SK-N-SH (cell line): ENCODE data around the gene RARA. TPM values are rescaled to one million over a fixed set of nuclear protein-coding genes. Genes with fewer than 3 reads are reported as not detected.
A peak's percentile ranks its signal among the peaks of the same experiment; 100 is the strongest.

Experiments
- CTCF ChIA-PET: fragments of 300-600, 350-600 bp; formaldehyde crosslinking; extraction: SDS; loops from one replicate; lab custom pipeline; 2021; lab: Yijun Ruan, JAX
- POLR2A ChIA-PET: fragments of 350-600 bp; sonication (Branson Sonifier 250); formaldehyde crosslinking; extraction: SDS; loops from one replicate; lab custom pipeline; 2020; ENCODE audit warnings: antibody characterized with exemption, inconsistent platforms; lab: Yijun Ruan, JAX
- DNase-seq: peaks from one replicate; pipeline ENCODE4 v3.0.0; 2012
- H2AFZ ChIP-seq: fragments of 200-600 bp; sonication (generic); 2 replicates; pipeline ENCODE4 v1.8.1; 2016; ENCODE audit warnings: antibody characterized with exemption, mild to moderate bottlenecking, low read depth
- H3F3A ChIP-seq: fragments of 200-600 bp; sonication (generic); replicated peaks from 2 replicates; pipeline ENCODE3; 2016; ENCODE audit warnings: antibody characterized with exemption, mild to moderate bottlenecking; ENCODE audit not compliant: insufficient read depth
- H3K27ac ChIP-seq, 2 experiments: fragments of 200-500 bp in 1 of 2; fragments of 200-600 bp in 1 of 2; sonication (Bioruptor generic) in 1 of 2; sonication (generic), shearing (Covaris generic) in 1 of 2; 2 replicates each; pipeline versions ENCODE4 v1.5.1 to v1.6.1; 2014 to 2016; ENCODE audit warnings: low read depth in 2 of 2, inconsistent platforms in 1 of 2, low read length in 1 of 2, mild to moderate bottlenecking in 1 of 2, mixed read lengths in 1 of 2
- H3K27me3 ChIP-seq: fragments of 200-600 bp; sonication (generic), shearing (Covaris generic); 2 replicates; pipeline ENCODE4 v1.6.1; 2016; ENCODE audit warnings: mixed run types; ENCODE audit not compliant: insufficient read depth
- H3K36me3 ChIP-seq, 2 experiments: fragments of 200-500 bp in 1 of 2; fragments of 200-600 bp in 1 of 2; sonication (Bioruptor generic) in 1 of 2; sonication (generic) in 1 of 2; replicated peaks in 1 of 2; 2 replicates each; pipeline versions ENCODE3 to v1.5.1; 2014 to 2016; ENCODE audit warnings: low read length in 1 of 2, mild to moderate bottlenecking in 1 of 2; ENCODE audit not compliant: insufficient read depth in 2 of 2, control insufficient read depth in 1 of 2
- H3K4me1 ChIP-seq, 2 experiments: fragments of 200-500 bp in 1 of 2; fragments of 200-600 bp in 1 of 2; sonication (Bioruptor generic) in 1 of 2; sonication (generic), shearing (Covaris generic) in 1 of 2; 2 replicates each; pipeline versions ENCODE4 v1.5.1 to v1.6.1; 2014 to 2016; ENCODE audit warnings: low read depth in 1 of 2, low read length in 1 of 2, mixed run types in 1 of 2; ENCODE audit not compliant: insufficient read depth in 2 of 2, control insufficient read depth in 1 of 2
- H3K4me2 ChIP-seq: fragments of 200-600 bp; sonication (generic), shearing (Covaris generic); 2 replicates; pipeline ENCODE4 v1.6.1; 2017; ENCODE audit warnings: mixed run types
- H3K4me3 ChIP-seq, 2 experiments: fragments of 200-500 bp in 1 of 2; fragments of 200-600 bp in 1 of 2; sonication (Bioruptor generic) in 1 of 2; sonication (generic), shearing (Covaris generic) in 1 of 2; 2 replicates each; pipeline versions ENCODE4 v1.5.1 to v1.8.1; 2014 to 2016; ENCODE audit warnings: low read depth in 2 of 2, inconsistent platforms in 1 of 2, low read length in 1 of 2, mild to moderate bottlenecking in 1 of 2, mixed read lengths in 1 of 2, moderate library complexity in 1 of 2
- H3K79me2 ChIP-seq: fragments of 200-600 bp; sonication (generic); 2 replicates; pipeline ENCODE4 v1.8.1; 2017; ENCODE audit warnings: mild to moderate bottlenecking; ENCODE audit not compliant: insufficient read depth
- H3K9ac ChIP-seq: fragments of 200-600 bp; sonication (generic); 2 replicates; pipeline ENCODE4 v1.6.1; 2017; ENCODE audit warnings: mixed run types
- H3K9me2 ChIP-seq: fragments of 200-600 bp; sonication (generic); 2 replicates; pipeline ENCODE4 v1.6.1; 2017; ENCODE audit warnings: mixed run types
- H3K9me3 ChIP-seq: fragments of 200-600 bp; sonication (generic); 2 replicates; pipeline ENCODE4 v1.6.1; 2017; ENCODE audit warnings: mixed run types, mild to moderate bottlenecking, moderate library complexity
- H4K20me1 ChIP-seq: fragments of 200-600 bp; sonication (generic); 2 replicates; pipeline ENCODE4 v1.6.1; 2017; ENCODE audit warnings: mild to moderate bottlenecking, mixed run types; ENCODE audit not compliant: insufficient read depth
- EP300 ChIP-seq, 2 experiments: IDR thresholded peaks; 2 replicates each; pipeline versions ENCODE4 v1.4.0 to v1.6.1; 2012; ENCODE audit warnings: borderline replicate concordance in 1 of 2, low read depth in 1 of 2, low read length in 1 of 2
- EZH2phosphoT487 ChIP-seq: fragments of 200-600 bp; sonication (generic); IDR thresholded peaks from 2 replicates; pipeline ENCODE4 v1.6.1; 2017; ENCODE audit warnings: low read depth, mixed run types, mild to moderate bottlenecking, antibody characterized with exemption, moderate library complexity, borderline replicate concordance
- FOXM1 ChIP-seq: IDR thresholded peaks from 2 replicates; pipeline ENCODE4 v1.4.0; 2012; ENCODE audit warnings: low read depth, mild to moderate bottlenecking
- GATA2 ChIP-seq: sonication (generic); formaldehyde crosslinking; IDR thresholded peaks from 2 replicates; pipeline ENCODE4 v1.5.0; 2020; ENCODE audit warnings: mild to moderate bottlenecking, missing genetic modification reagents
- MAX ChIP-seq: IDR thresholded peaks from 2 replicates; pipeline ENCODE4 v1.4.0; 2012; ENCODE audit warnings: low read depth
- NFIC ChIP-seq: IDR thresholded peaks from 2 replicates; pipeline ENCODE4 v1.4.0; 2012; ENCODE audit warnings: borderline replicate concordance
- PBX3 ChIP-seq: IDR thresholded peaks from 2 replicates; pipeline ENCODE4; 2012
- RCOR1 ChIP-seq: fragments of 150-350 bp; IDR thresholded peaks from 2 replicates; pipeline ENCODE4 v1.6.1; 2017; ENCODE audit warnings: antibody characterized with exemption, low read length
- REST ChIP-seq: IDR thresholded peaks from 2 replicates; pipeline ENCODE4 v1.6.1; 2012; ENCODE audit warnings: mild to moderate bottlenecking, low read depth, low read length, moderate library complexity
- RFX5 ChIP-seq: IDR thresholded peaks from 2 replicates; pipeline ENCODE4 v1.6.1; 2012; ENCODE audit warnings: mild to moderate bottlenecking, improper control_type of control experiment, low read length
- RXRA ChIP-seq: IDR thresholded peaks from 2 replicates; pipeline ENCODE4 v1.4.0; 2012; ENCODE audit warnings: low read depth, mild to moderate bottlenecking, borderline replicate concordance
- SIN3A ChIP-seq: IDR thresholded peaks from 2 replicates; pipeline ENCODE4 v1.6.1; 2012; ENCODE audit warnings: low read depth, mild to moderate bottlenecking, low read length, moderate library complexity, borderline replicate concordance
- TCF12 ChIP-seq: IDR thresholded peaks from 2 replicates; pipeline ENCODE4 v1.4.0; 2012
- TEAD4 ChIP-seq: IDR thresholded peaks from 2 replicates; pipeline ENCODE4 v1.4.0; 2012; ENCODE audit warnings: mild to moderate bottlenecking, borderline replicate concordance; ENCODE audit not compliant: insufficient read depth
- WGBS: methylation state at CpG from one replicate; pipeline ENCODE4 v1.1.6; 2017; ENCODE audit warnings: low lambda C conversion rate; 5-methylcytosine and 5-hydroxymethylcytosine counted together
- polyA plus RNA-seq, 3 experiments: library from polyadenylated mRNA; depleted of rRNA; stranded (reverse); fragments of >200 nt; gene quantifications; 2 replicates each; pipeline ENCODE4 v1.2.3, GENCODE V29; 2012

Gene RARA
- polyA plus RNA-seq, 1 of the 3 experiments (the other 2 are of a cell fraction) = 13.3 TPM

- peaks cover 94% of the 10 kb centered on the region for H3K79me2 ChIP-seq
- H3K9me2 ChIP-seq = no peaks in the 10 kb centered on the region
- peak overlapping the region; percentile 69 to 78 for H3K4me3 ChIP-seq
- H3K27ac ChIP-seq = peak overlapping the region; percentile 69 to 99; a peak in 3 of 4 replicates
- DNase-seq = no peak
- WGBS = 29% methylated on average over 28 of the region's 38 CpGs
- ChIA-PET POLR2A (interaction anchor here (1.0 to 2.7 kb wide), 3 partner anchors 9 to 39 kb away, joined by 4 to 15 read pairs (median 9); no protein-coding TSS in a partner anchor), CTCF (interaction anchor here (1.2 to 57.6 kb wide), 5 partner anchors 11 to 217 kb away, joined by 4 to 1706 read pairs (median 14); partner anchors contain the start of genes CDC6 and RARA)
- no peaks in the 10 kb centered on the region for H3K27me3 ChIP-seq
- peaks cover 53% of the 10 kb centered on the region for H4K20me1 ChIP-seq
- H3K4me2 ChIP-seq = peak overlapping the region; percentile 97
- no peaks in the 10 kb centered on the region for H3K9me3 ChIP-seq
- H2AFZ ChIP-seq = no peak overlapping the region
- H3K4me1 ChIP-seq = peaks cover 41 to 74% of the 10 kb centered on the region in 2 experiments
- peaks cover 0 to 15% of the 10 kb centered on the region in 2 experiments for H3K36me3 ChIP-seq
- TF ChIP-seq REST = no peak
- TF ChIP-seq TEAD4 = no peak
- peaks cover 15% of the 10 kb centered on the region for H3F3A ChIP-seq
- peak overlapping the region; percentile 75 for H3K9ac ChIP-seq
Measured at GRCh38 chr17:40342504-40343218, 33.7 kb downstream of the RARA start.

GRCh38 chr17:40343219-40344119 lies 34.5 kb downstream of the RARA start:
- Histone ChIP-seq H4K20me1 (peaks cover 53% of the 10 kb centered on the region), H3K27ac (peak overlapping the region; percentile 69 to 99; a peak in 3 of 4 replicates), H3F3A (peaks cover 15% of the 10 kb centered on the region), H3K9me3 (no peaks in the 10 kb centered on the region), H3K27me3 (no peaks in the 10 kb centered on the region), H2AFZ (no peak overlapping the region), H3K36me3 (peaks cover 3 to 10% of the 10 kb centered on the region in 2 experiments), H3K79me2 (peaks cover 94% of the 10 kb centered on the region), H3K4me1 (peaks cover 49 to 76% of the 10 kb centered on the region in 2 experiments), H3K4me3 (peak overlapping the region; percentile 69 to 78), H3K9ac (peak overlapping the region; percentile 75), H3K9me2 (no peaks in the 10 kb centered on the region), H3K4me2 (peak overlapping the region; percentile 97)
- TF ChIP-seq RFX5 (no peak), REST (no peak), PBX3 (no peak), GATA2 (CRISPR knock-in tag) (no peak), EP300 (IDR thresholded peaks at IDR 0.05; ENCODE audit: borderline replicate concordance in 1 of 2, low read depth in 1 of 2, low read length in 1 of 2) (no peak), NFIC (no peak), FOXM1 (no peak), RCOR1 (no peak), EZH2phosphoT487 (no peak), MAX (no peak), RXRA (no peak), TEAD4 (no peak), TCF12 (no peak), SIN3A (no peak)
- POLR2A ChIA-PET = interaction anchor here (0.6 to 2.7 kb wide), 4 partner anchors 12 to 227 kb away, joined by 3 to 15 read pairs (median 6); no protein-coding TSS in a partner anchor
- CTCF ChIA-PET = interaction anchor here (0.6 to 57.6 kb wide), 7 partner anchors 9 to 274 kb away, joined by 3 to 1706 read pairs (median 4); partner anchors contain the start of genes CDC6 and RARA
- DNase-seq = no peak
- 52% methylated on average over 12 of the region's 15 CpGs for WGBS
